SKM-1 (cell line): ENCODE measurements around the gene DOCK4.

Source experiments
- DNase-seq: peaks from one replicate; lab custom pipeline; 2025; ENCODE audit not compliant: unreplicated experiment; lab: John Stamatoyannopoulos, UW

DOCK4 gene

GRCh38 chr7:112061051-112061450 is 145.1 kb downstream of the DOCK4 start:
- DNase-seq: no peak

GRCh38 chr7:112060625-112061024 is 145.6 kb downstream of the DOCK4 start:
- DNase-seq: no peak

GRCh38 chr7:112059675-112060074 is 146.5 kb downstream of the DOCK4 start:
- DNase-seq: no peak

GRCh38 chr7:112058686-112059085 is 147.5 kb downstream of the DOCK4 start:
- DNase-seq: no peak

- DNase-seq: no peak
Measured at GRCh38 chr7:112056409-112056808, 149.8 kb downstream of the DOCK4 start.

GRCh38 chr7:112053737-112054069 is 152.5 kb downstream of the DOCK4 start:
- DNase-seq: no peak

- no peak for DNase-seq
Measured at GRCh38 chr7:112052993-112053736, 153.0 kb downstream of the DOCK4 start.

GRCh38 chr7:112052498-112052897 is 153.7 kb downstream of the DOCK4 start:
- no peak for DNase-seq

- DNase-seq: no peak
Measured at GRCh38 chr7:112050250-112050881, 155.8 kb downstream of the DOCK4 start.

- DNase-seq: no peak
Measured at GRCh38 chr7:112049555-112050249, 156.5 kb downstream of the DOCK4 start.

- DNase-seq: no peak
Measured at GRCh38 chr7:112047421-112047820, 158.8 kb downstream of the DOCK4 start.

- no peak for DNase-seq
Measured at GRCh38 chr7:112045222-112045621, 161.0 kb downstream of the DOCK4 start.

- no peak for DNase-seq
Measured at GRCh38 chr7:112042631-112043030, 163.6 kb downstream of the DOCK4 start.

- DNase-seq: no peak
Measured at GRCh38 chr7:112038353-112038752, 167.8 kb downstream of the DOCK4 start.

GRCh38 chr7:112036071-112036470 is 170.1 kb downstream of the DOCK4 start:
- DNase-seq: no peak

- no peak for DNase-seq
Measured at GRCh38 chr7:112031689-112032088, 174.5 kb downstream of the DOCK4 start.

- no peak for DNase-seq
Measured at GRCh38 chr7:112025556-112025955, 180.6 kb downstream of the DOCK4 start.

GRCh38 chr7:112023786-112024185 is 182.4 kb downstream of the DOCK4 start:
- no peak for DNase-seq

GRCh38 chr7:112023282-112023681 is 182.9 kb downstream of the DOCK4 start:
- no peak for DNase-seq

GRCh38 chr7:112022128-112022527 is 184.1 kb downstream of the DOCK4 start:
- DNase-seq: no peak

GRCh38 chr7:112021379-112022044 is 184.7 kb downstream of the DOCK4 start:
- no peak for DNase-seq

GRCh38 chr7:112020800-112021199 is 185.4 kb downstream of the DOCK4 start:
- DNase-seq: no peak
